Osteoblast (primary cell): ENCODE results near the gene NDFIP2. TPM values are rescaled to one million over a fixed set of nuclear protein-coding genes. Genes with fewer than 3 reads are reported as not detected.
A peak's percentile ranks its signal among the peaks of the same experiment; 100 is the strongest.

ENCODE experiments used
- DNase-seq: peaks from one replicate; pipeline ENCODE4 v3.0.0; 2011; ENCODE audit warnings: low spot score, mixed read lengths; ENCODE audit not compliant: insufficient read length; ENCODE audit errors: missing footprints
- H2AFZ ChIP-seq: 2 replicates; pipeline ENCODE4 v1.6.0; 2011; ENCODE audit warnings: mild to moderate bottlenecking, low read length
- H3K27ac ChIP-seq: 2 replicates; pipeline ENCODE4 v1.5.1; 2011; ENCODE audit warnings: mild to moderate bottlenecking, low read depth, low read length, moderate library complexity
- H3K27me3 ChIP-seq: 2 replicates; pipeline ENCODE4 v1.6.0; 2012; ENCODE audit warnings: mild to moderate bottlenecking, control low read depth, inconsistent platforms, low read length, moderate library complexity; ENCODE audit not compliant: insufficient read depth
- H3K36me3 ChIP-seq: 2 replicates; pipeline ENCODE4 v1.5.1; 2011; ENCODE audit warnings: mild to moderate bottlenecking, low read length, control low read depth, moderate library complexity; ENCODE audit not compliant: insufficient read depth
- H3K4me1 ChIP-seq: 2 replicates; pipeline ENCODE4 v1.5.1; 2011; ENCODE audit warnings: mild to moderate bottlenecking, low read length, control low read depth, moderate library complexity; ENCODE audit not compliant: insufficient read depth
- H3K4me2 ChIP-seq: 2 replicates; pipeline ENCODE4 v1.6.0; 2011; ENCODE audit warnings: mild to moderate bottlenecking, low read length; ENCODE audit not compliant: insufficient read depth
- H3K4me3 ChIP-seq: fragments of 200-600 bp; sonication (generic); 3 replicates; pipeline ENCODE4 v1.5.1; 2012; ENCODE audit warnings: mild to moderate bottlenecking, low read length, inconsistent platforms; ENCODE audit not compliant: insufficient read depth
- H3K79me2 ChIP-seq: 2 replicates; pipeline ENCODE4 v1.6.0; 2012; ENCODE audit warnings: mild to moderate bottlenecking, low read length, control low read depth, inconsistent platforms; ENCODE audit not compliant: insufficient read depth
- H3K9me3 ChIP-seq: 2 replicates; pipeline ENCODE4 v1.5.1; 2011; ENCODE audit warnings: low read depth, low read length, control low read depth
- H4K20me1 ChIP-seq: 2 replicates; pipeline ENCODE4 v1.6.0; 2012; ENCODE audit warnings: mild to moderate bottlenecking, low read length, control low read depth; ENCODE audit not compliant: insufficient read depth
- CTCF ChIP-seq: IDR thresholded peaks from 2 replicates; pipeline ENCODE4 v1.5.1; 2011; ENCODE audit warnings: mild to moderate bottlenecking, low read depth, low read length, moderate library complexity; ENCODE audit errors: extremely low read depth
- total RNA-seq: library from RNA; depleted of rRNA; stranded (reverse); fragments of >200 nt; gene quantifications from 2 replicates; pipeline ENCODE4 v1.2.3, GENCODE V29; 2012

The NDFIP2 gene
- total RNA-seq, 1 donor = 56.5 TPM

GRCh38 chr13:79541426-79542049 lies 60.6 kb downstream of the NDFIP2 start:
- DNase-seq = no peak
- peak; percentile 66 for TF ChIP-seq CTCF
- Histone ChIP-seq H3K27me3 (no peaks in the 10 kb centered on the region), H3K79me2 (no peaks in the 10 kb centered on the region), H3K9me3 (no peaks in the 10 kb centered on the region), H3K4me3 (no peak overlapping the region), H3K4me2 (no peak overlapping the region), H3K4me1 (no peaks in the 10 kb centered on the region), H3K27ac (no peak overlapping the region), H2AFZ (no peak overlapping the region), H4K20me1 (no peaks in the 10 kb centered on the region), H3K36me3 (peaks cover 9% of the 10 kb centered on the region)

- DNase-seq = no peak
- no peaks in the 10 kb centered on the region for H3K4me1 ChIP-seq
- no peak overlapping the region for H2AFZ ChIP-seq
- no peaks in the 10 kb centered on the region for H4K20me1 ChIP-seq
- no peak overlapping the region for H3K27ac ChIP-seq
- no peaks in the 10 kb centered on the region for H3K79me2 ChIP-seq
- no peaks in the 10 kb centered on the region for H3K27me3 ChIP-seq
- TF ChIP-seq CTCF = no peak
- no peak overlapping the region for H3K4me3 ChIP-seq
- no peaks in the 10 kb centered on the region for H3K36me3 ChIP-seq
- H3K4me2 ChIP-seq = no peak overlapping the region
- H3K9me3 ChIP-seq = no peaks in the 10 kb centered on the region
Observed at GRCh38 chr13:79543883-79544282, 62.9 kb downstream of the NDFIP2 start.

- no peaks in the 10 kb centered on the region for H3K27me3 ChIP-seq
- no peaks in the 10 kb centered on the region for H3K4me1 ChIP-seq
- H3K9me3 ChIP-seq = no peaks in the 10 kb centered on the region
- H3K4me3 ChIP-seq = no peak overlapping the region
- peaks cover 3% of the 10 kb centered on the region for H3K36me3 ChIP-seq
- H3K4me2 ChIP-seq = no peak overlapping the region
- no peak for TF ChIP-seq CTCF
- no peak overlapping the region for H3K27ac ChIP-seq
- no peak for DNase-seq
- no peak overlapping the region for H2AFZ ChIP-seq
- H3K79me2 ChIP-seq = no peaks in the 10 kb centered on the region
- H4K20me1 ChIP-seq = no peaks in the 10 kb centered on the region
Observed at GRCh38 chr13:79547211-79548195, 66.5 kb downstream of the NDFIP2 start.

GRCh38 chr13:79548902-79549301 lies 67.9 kb downstream of the NDFIP2 start:
- Histone ChIP-seq H3K9me3 (no peaks in the 10 kb centered on the region), H3K4me1 (no peaks in the 10 kb centered on the region), H3K4me3 (no peak overlapping the region), H4K20me1 (no peaks in the 10 kb centered on the region), H3K4me2 (no peak overlapping the region), H3K79me2 (no peaks in the 10 kb centered on the region), H3K27ac (no peak overlapping the region), H3K36me3 (peaks cover 6% of the 10 kb centered on the region), H3K27me3 (no peaks in the 10 kb centered on the region), H2AFZ (no peak overlapping the region)
- peak; percentile 41 for TF ChIP-seq CTCF
- no peak for DNase-seq
